GM10248 (cell line): Measurements from ENCODE around the gene GNG7.

Experiments used
- CTCF ChIA-PET: fragments of 300-600 bp; sonication (Branson Sonifier 250); formaldehyde crosslinking; extraction: SDS; loops from one replicate; lab custom pipeline; 2021; ENCODE audit warnings: antibody characterized with exemption; lab: Yijun Ruan, JAX
- POLR2A ChIA-PET: fragments of 350-650 bp; sonication (Branson Sonifier 250); formaldehyde crosslinking; extraction: SDS; loops from one replicate; lab custom pipeline; 2020; ENCODE audit warnings: antibody characterized with exemption; lab: Yijun Ruan, JAX
- DNase-seq: peaks from one replicate; pipeline ENCODE4 v3.0.0; 2012; ENCODE audit errors: extremely low spot score
- CTCF ChIP-seq: IDR thresholded peaks from 2 replicates; pipeline ENCODE4 v1.5.1; 2012; ENCODE audit warnings: mild to moderate bottlenecking, low read depth; ENCODE audit errors: extremely low read depth, missing control alignments, control extremely low read depth

Gene GNG7

GRCh38 chr19:2700660-2701360, 1.7 kb downstream of the GNG7 start:
- no peak for DNase-seq
- ChIA-PET CTCF (interaction anchor here (1.3 to 2.2 kb wide), 4 partner anchors 21 to 70 kb away, joined by 3 to 11 read pairs (median 5); no protein-coding TSS in a partner anchor), POLR2A (interaction anchor here (0.6 to 1.5 kb wide), 3 partner anchors 100 to 369 kb away, joined by 3 to 11 read pairs (median 3); partner anchors contain the start of gene GADD45B)
- TF ChIP-seq CTCF: no peak

GRCh38 chr19:2699413-2700140, 2.9 kb downstream of the GNG7 start:
- ChIA-PET POLR2A (interaction anchor here (0.7 to 0.9 kb wide), 3 partner anchors 21 to 368 kb away, joined by 3 to 4 read pairs (median 3); partner anchors contain the start of gene GADD45B), CTCF (interaction anchor here (0.7 to 1.5 kb wide), 6 partner anchors 11 to 69 kb away, joined by 3 to 8 read pairs (median 3); no protein-coding TSS in a partner anchor)
- no peak for TF ChIP-seq CTCF
- DNase-seq: no peak

GRCh38 chr19:2694196-2694595, 8.3 kb downstream of the GNG7 start:
- ChIA-PET POLR2A (no interaction called here), CTCF (no interaction called here)
- no peak for TF ChIP-seq CTCF
- DNase-seq: no peak

GRCh38 chr19:2693492-2694160, 8.9 kb downstream of the GNG7 start:
- CTCF ChIA-PET: interaction anchor here (1.3 kb wide), 1 partner anchor 45 kb away, joined by 6 read pairs; no protein-coding TSS in a partner anchor
- POLR2A ChIA-PET: no interaction called here
- no peak for DNase-seq
- TF ChIP-seq CTCF: no peak

- TF ChIP-seq CTCF: no peak
- ChIA-PET CTCF (no interaction called here), POLR2A (no interaction called here)
- no peak for DNase-seq
These were observed 10.5 kb downstream of the GNG7 start for GRCh38 chr19:2691951-2692350.

- ChIA-PET CTCF (interaction anchor here (1.0 kb wide), 1 partner anchor 42 kb away, joined by 3 read pairs; no protein-coding TSS in a partner anchor), POLR2A (no interaction called here)
- DNase-seq: no peak
- no peak for TF ChIP-seq CTCF
These were observed 11.6 kb downstream of the GNG7 start for GRCh38 chr19:2690856-2691255.
